GM21529 (cell line): ENCODE data around the gene LARP4B.

Source experiments
- ATAC-seq: cut with Tn5 transposase; IDR thresholded peaks from one replicate; pipeline ENCODE4 v1.9.1; 2021; ENCODE audit not compliant: unreplicated experiment

LARP4B gene

DNA sequence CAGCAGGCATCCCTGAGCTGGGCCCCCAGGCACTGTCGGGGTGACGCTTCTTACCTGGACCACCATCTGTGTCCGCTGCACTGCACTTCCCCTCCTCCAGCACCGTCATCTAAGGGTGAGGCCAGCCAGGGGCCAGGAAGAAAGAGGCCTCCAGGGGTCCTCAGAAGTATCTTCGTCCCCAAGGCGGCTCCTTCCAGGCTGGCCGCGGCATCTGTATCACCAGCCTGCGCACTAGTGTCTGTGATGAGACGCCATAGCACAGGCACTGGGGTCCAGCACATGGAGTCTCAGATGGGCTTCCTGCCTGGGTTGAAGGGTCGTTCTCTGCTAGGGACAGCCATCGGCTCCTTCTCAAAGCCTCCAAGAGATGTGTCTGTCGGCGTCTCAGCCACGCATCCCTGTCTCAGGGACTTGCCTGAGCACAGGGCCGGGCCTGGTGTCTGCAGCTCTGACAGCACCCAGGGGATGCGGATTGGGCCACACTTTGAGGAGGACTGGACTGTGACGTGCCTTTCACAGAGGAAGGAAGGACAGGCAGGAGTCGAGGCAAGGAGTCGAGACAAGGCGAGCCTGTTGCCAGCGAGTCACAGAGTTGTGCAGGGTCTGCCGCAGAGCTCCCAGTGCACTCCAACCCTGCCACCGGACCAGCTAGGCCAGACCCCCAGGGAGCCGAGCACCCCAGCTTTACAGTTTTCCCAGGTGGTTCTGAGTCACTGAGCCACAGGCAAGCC lies 140.5 kb downstream of the LARP4B start:
- ATAC-seq, result no peak

DNA sequence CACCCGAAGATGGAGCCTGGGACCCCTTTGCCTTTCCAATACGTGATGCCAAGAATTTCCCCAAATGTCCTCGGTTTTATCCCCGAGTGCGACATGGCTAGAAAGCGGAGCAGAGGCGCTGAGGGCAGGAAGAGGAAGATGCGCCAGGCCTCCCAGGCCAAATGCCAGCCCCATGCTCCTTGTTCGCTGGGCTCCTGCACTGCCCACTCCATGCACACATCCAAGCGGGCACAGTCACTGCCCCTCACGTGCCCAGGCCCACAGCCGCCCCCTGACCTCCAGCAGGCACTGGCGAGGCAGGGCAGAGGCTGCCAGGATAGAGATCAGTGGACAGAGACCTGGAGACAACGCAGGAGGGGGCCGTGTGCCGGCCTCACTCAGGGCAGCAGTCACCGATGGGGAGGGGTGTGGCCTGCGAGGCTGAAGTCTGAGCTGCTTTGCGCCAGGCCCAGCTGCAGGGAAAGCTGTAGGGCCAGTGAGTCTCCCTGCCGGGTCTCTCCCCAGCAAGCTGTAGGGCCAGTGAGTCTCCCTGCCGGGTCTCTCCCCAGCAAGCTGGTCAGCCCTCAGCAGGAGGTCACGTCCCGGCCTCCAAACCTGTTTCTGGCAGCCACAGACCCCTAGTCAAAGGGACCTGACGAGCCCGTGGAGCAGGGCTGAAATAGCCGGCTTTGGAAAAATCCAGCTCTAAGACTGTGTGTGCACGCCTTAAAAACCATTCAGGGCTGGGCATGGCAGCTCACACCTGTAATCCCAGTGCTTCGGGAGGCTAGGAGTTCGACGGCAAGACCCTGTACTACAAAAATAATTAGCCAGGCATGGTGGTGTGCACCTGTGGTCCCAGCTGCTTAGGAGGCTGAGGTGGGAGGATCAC lies 141.4 kb downstream of the LARP4B start:
- ATAC-seq, result no peak

DNA sequence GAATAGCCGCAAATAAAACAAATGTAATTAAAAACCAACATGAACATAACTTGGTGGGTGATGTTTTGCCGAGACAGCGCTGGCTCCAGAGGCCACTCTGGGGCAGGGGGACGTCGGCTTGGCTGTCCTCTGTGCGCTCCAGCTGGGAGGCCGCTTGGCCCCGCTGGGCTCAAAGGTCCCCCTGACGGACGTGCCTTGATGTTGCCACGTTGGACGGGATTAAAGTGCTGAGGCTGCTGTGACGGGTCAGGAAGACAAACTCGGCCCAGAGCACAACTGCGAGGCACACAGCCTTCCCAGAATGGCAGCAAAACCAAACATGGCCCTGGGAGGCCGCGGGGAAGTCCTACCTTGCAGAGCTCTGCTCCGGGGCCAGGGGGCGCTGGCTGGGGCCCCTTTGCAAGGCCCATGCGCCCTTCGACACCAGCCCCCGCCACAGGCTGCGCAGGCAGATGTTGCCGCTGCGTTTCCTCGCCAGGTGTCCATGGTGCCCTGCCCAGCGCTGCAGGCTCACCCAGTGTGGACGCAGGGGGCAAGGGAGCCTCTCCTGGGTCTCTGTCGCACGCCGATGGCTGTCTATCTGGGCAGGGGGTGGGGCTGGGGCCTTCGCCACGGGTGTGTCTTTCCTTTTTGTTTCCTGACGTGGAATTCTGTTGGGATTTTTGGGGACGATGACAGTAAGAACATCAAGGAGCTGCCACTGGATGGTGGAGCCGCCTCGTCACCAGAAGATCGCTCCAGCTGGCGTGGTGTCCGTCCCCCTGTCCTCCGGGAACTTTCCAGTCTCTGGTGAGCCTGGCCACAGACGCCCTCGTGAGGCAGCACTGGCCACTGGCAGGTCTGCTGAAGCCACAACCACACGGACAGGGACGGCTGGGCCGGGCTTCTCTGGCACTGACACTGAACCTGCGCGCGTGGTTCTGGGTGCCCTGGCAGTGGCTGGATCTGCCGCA lies 142.4 kb downstream of the LARP4B start:
- no peak for ATAC-seq

DNA sequence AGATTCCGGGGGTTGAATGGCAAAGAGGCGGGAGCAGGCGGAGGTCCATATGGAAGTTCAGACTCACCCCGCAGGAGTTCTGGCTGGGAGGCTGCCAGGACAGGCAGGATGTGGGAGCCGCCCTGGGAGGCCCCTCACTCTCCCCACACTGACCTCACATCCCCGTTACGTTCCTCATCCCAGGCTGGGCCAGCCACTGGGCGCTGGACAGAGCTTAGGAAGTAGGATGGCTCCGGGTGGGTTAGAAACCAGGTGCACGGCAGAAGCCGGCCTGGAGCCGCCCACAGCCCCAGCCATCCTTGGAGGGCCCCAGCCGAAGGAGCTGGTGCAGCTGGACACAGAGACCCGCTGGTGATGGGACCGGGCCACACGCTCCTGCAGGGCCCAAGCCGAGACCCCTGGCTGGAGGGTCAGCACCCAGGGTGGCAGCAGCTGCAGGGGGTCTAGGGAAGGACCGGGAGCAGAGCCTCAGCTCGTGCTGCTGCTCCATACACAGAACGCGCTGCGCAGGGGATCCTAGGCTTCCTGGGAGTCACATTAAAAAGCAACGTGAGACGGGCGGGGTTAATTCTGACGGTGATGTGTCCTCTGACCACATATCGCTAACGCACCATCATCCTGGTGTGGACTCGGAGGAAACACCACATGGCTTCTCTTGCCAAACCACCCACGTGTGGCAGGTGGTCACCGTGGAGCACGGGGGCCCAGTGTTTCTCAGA lies 143.4 kb downstream of the LARP4B start:
- ATAC-seq, result no peak

DNA sequence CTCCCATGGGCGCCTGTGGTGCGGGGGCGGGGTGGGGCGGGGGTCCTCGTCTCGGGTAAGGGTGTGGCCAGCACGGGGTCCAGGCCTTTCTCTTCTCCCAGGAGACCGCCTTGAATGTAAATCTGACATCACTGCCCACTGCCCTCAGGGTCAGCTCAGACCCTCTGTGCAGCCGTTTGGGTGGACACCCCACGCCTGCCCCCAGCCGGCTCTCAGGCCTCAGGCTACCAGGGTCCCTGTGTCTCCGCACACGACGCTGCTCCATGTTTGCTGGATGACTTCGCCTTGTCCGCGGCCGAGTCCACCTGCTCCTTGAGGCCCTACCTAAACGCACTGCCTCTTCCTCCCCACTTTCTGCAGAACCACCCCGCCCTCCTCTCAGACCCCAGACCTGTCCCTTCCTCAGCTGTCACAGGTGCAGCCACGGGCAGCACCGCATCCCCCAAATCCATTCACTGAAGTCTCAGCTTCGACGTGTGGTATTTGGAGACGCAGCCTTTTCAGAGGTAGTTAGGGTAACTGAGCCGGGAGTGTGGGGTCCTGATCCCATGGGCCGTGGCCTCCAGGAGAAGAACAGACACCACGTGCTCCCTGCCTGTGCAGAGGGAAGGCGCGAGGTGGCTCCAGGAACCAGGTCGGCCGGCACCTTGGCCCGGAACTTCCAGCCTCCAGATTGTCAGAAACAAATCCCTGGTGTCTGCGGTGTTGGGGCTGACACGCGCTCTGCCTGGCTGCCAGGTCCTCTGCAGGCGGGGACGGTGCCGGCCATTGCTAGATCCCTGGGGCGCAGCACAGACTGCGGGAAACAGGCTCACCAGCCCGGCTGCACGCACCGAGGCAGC lies 144.7 kb downstream of the LARP4B start:
- no peak for ATAC-seq

DNA sequence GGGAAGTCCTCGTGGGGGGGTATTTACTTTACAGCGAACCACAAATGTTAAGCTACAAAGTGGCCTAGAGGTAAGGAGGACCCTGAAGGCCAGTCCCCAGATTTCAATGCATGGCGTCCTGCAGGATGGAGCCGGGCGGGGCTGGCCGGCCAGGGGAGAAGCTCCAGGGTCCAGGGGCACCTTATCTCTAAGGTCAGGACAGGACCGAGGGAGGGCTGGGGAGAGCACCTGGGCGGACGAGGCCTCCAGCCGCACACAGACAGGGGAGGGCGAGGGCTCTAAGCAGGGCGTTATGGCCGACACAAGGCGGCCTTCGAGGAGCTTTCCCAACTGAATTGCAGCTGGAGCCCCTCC lies 145.7 kb downstream of the LARP4B start:
- no peak for ATAC-seq

DNA sequence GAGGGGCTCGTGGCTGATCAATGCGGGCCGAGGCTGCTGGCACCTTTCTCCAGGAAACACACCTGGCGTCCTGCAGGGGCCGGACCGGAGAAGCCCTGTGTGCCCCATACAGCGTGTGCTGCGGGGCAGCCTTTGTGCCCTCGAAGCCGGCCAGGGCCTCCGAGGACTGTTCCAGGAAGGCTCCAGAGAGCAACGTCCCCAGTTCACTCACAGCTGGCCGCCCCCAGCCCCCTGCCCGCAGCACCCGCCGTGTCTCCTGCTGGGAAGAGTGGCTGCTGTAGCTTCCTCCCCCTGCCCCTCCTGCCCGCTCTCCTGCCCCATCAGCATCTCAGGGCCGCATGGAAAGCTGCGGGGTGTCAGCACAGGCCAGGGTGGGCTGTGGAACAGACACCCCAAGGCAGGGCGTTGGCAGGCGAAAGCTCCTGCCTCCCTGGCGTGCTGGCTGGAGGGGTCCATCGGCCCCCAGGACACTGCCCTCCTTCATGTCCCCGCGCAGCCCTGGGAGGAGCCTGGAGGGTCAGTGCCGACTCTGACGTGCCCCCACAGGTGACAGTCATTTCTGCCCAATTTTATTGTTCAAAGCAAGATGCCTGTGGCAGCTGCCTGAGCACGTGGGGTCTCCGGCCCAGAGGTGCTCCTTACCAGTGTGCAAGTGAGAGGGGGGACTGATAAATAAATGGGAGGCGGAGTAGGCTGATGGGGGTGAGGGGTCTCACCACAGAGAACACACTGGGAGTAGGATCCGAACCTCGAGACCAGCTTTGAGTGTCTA lies 146.2 kb downstream of the LARP4B start:
- ATAC-seq, result no peak

DNA sequence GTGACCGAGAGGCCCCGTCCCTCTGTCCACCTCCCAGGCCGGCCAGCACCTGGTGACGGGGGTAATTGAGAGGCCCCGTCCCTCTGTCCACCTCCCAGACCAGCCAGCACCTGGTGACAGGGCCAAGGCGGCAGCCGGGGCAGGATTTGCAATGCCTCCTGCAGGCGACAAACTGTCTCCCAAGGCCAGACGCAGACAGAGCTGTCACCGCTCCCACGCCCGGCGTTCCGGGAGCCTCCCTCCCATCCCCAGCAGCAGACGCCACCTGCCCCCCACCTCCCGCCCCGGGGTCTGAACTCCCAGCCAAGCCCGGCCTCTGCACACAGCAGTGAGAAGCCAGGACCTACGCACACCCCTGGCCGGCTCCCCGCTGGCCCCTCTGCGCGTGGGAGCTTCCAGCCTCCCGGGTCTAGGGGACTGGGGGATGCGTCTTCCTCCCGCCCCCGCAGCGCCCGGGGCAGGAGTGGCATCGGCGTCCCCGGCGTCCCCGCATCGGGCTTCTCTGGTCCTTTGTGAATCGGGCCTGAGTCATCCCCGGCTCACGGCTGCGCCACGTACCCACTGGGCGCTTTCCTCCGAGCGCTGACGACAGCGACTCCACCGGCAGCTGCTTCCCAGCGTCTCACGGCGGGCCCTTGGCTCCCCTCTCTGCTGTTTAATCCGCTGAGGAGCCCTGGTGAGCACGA lies 147.0 kb downstream of the LARP4B start:
- no peak for ATAC-seq

DNA sequence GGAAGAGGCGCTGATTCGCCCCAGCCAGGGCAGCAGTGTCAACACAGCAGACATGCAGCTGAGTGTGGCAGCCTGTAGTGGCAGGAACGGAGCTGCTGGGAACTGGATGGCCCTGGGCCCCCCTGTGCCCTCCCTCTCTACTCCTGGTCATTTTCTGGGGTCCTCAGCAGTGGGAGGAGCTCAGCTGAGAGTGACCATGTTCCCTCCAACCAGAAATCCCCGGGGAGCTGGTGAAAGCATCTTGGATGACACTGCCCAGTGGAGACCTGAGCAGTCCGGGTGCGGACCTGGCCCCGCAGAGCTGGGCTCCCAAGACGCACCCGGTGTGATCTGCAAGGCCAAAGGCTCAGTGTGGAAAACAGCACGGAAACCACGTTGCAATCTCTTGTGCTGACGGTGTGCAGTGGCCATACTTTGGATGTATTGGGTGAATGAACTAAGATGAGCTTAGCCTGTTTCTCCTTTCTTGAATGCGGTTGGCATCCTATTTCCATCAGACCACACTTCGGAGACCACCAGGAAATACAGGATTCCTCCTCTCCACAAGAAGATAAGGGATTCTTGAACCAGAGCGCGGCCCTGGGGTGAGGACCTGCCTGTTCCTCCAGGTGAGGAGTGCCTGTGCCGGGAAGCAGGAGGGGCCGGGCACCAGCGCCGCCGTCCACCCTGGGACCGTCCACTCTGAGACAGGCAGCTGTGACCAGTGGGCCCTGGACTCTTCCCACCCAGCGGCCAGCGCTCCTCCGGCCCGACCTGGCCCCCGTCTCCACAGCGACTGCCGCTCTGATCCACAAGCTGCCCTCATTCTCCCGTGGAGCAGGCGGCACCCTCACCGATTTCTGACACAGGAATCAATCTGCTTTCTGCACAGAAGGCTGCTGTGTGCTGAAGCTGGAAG lies 148.5 kb downstream of the LARP4B start:
- ATAC-seq, result no peak

DNA sequence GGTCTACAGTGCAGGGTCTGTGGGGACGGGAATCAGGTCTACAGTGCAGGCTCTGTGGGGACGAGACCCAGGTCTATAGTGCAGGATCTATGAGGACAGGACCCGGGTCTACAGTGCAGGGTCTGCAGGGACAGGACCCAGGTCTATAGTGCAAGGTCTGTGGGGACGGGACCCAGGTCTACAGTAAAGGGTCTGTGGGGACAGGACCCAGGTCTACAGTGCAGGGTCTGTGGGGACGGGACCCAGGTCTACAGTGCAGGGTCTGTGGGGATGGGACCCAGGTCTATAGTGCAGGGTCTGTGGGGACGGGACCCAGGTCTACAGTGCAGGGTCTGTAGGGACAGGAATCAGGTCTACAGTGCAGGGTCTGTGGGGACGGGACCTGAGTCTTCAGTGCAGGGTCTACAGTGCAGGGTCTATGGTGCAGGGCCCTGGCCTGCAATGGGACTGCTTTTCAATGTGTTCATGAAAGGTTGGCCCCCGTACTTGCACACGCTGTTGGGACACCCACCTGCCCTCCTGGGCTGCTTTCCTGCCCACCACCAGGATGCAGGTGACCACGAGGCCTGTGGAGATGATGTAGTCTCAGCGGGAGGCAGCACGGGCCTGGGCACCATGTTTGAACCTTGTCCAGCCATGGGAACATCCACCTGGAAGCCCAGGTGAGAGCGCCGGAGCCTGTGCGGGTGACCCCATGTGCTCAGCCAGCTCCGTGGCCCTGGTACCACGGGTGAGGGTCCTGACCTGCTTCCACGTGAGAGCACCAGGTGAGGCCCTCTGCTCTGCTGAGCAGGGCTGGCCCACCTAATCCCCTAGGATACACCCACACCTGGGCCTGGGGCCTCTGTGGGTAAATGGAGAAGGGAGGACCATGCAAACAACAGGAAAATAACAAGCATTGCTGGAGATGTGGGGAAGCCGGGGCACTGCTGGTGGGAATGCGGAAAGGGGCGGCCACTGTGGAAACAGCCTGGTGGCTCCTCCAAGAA lies 150.7 kb downstream of the LARP4B start:
- no peak for ATAC-seq

DNA sequence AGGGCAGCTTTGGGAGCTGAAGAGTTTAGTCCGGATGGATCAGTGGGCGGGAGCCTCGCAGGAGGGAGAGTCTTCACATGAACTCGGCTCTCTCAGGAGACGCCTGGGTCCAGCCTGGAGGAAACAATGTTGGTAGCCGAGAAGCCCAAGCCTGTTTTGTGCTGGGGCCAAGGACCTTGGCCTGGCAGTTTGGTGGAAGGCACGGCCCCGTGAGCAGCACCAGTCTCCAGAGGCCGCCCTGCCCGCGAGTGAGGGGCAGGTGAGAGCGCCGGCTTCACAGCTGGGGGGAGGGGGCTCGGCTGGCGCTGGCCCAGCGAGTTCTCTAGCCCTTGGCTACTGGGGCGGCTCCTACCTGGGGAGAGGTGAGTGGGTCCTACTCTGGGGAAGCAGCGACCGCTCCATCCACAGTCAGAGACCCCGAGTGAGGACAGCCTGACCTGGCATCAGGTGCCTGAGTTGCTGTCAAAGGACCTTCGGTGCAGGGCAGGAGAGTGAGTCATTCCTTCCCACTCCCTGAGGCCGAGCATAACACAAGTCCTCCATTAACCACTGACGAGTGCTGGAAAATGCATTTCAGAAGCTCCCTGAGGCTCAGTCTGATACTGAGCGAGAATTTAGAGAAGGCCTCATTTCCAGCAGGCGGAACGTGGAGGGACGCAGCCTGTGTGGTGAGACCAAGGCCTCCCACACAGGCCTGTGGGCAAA lies 152.7 kb downstream of the LARP4B start:
- ATAC-seq, result no peak

DNA sequence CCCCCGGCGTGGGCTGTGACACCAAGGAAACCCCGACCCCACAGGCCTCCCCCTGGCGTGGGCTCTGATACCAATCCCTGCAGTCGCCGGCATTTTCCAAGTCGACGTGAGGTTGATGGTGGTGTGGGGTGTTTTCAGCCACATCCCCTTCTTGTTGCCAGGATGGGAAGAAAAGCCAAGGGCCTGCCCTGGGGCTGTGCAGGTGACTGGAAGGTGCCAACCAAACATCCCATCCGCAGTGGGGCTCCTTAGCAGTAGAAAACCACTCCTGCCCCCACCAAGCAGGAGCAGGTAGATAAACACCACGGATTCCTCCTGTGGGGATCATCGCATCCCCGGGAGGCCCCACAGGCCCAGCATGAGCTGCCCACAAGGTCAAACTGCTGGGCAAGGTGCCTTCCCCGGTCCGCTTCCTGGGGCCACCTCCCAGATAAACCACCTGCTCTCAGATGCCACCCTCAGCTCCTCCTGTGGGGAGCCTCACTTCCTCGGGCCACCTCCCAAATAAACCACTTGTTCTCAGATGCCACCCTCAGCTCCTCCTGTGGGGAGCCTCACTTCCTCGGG lies 153.5 kb downstream of the LARP4B start:
- ATAC-seq, result no peak

DNA sequence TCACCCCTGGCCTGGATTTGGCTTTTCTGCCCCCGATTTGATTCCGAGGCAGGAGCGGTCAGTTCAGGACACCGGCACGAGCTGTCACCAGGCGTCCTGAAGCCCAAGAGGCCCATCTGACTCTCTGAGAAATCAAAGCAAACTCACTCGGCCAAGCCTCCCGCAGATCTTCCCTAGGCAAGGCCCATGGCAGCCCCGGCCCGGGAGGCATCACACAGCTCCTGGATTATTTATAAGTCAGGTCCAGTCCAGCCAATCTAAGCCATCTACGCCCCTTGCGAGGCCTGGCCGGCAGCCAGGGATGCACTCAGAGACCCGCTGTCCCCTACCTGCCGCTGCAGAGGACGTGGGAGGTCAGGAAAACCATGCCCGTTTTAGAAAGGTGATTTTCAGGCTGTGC lies 154.7 kb downstream of the LARP4B start:
- no peak for ATAC-seq

DNA sequence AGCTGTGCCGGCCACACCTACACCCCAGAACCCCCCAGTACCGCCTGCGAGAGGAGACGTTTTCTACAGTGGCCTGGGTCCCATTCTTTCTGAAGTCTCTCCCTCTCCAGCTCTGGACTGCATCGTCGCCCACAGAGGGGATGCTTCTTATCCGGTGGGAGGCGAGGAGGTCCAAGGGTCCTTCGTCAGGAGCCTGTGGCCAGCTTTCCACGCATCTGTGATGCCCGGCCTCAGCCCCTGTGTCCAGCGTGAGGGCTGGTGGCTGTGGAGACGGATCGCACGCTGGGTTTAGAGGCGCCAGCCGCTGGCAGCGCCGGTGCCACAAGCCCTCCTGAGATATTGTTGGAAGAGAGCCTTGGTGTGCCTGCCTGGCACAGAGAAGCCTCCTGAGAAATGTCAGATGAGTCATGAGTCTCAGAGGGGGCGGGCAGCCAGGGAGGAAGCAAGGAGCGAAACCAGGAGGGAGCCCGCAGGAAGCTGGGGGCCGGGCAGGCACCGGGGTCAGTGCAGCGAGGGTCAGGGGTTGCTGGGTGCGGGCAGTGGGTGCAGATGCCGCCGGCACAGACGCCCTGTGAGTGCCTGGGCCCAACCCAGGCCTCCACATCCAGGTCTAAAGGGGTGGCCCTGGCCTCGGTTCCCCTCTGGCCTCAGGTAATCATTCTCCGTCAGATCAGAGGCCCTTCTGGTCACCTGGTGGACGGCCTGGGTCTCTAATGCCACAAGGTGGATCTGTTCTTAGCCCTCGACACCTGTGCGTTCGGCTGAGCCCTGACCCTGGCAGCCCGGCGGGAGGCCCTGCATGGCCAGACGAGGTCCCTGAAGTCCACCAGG lies 156.0 kb downstream of the LARP4B start:
- ATAC-seq, result no peak
